ENCODE results near the gene DMXL2. TPM values are rescaled to one million over a fixed set of nuclear protein-coding genes. Genes with fewer than 3 reads are reported as not detected.

Gene DMXL2
- total RNA-seq, 1 experiment from 2014 or later, result 37.3 TPM

DNA sequence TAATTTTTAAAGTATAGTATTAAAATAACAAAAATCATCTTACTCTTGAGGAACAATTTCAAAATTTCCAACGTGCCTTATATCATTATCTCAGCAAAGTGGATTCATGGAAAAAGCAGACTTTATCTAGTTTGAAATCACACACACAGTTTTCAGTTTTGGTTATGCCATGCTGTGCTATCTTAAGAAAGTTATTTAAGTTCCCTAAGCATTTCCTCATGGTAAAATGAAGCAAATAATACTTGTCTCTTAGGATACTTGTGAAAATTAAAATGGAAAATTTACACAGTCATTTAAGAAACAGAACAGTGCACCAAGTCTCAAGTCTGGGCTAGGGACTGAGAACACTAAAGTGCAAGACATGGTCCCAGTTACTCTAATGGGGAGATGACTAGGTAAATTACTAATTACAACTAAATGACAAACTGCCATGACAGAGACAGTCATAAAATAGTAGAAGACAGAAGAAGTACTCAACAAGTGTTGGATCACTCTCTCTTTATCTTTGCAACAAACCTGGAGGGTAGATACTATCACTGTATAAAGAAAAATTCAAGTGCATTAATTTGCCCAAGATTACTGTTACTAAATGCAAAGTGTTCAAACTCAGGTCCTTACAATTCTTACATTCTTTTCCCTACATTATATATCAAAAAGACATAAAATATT, 44.8 kb downstream of the DMXL2 start:
- H3K27ac ChIP-seq (ENCODE audit: low read length), result no peak overlapping the region
- ATAC-seq, result no peak
- no peak for DNase-seq (ENCODE audit: low read depth, low spot score)
- intact Hi-C loops (cut with micrococcal nuclease; ENCODE audit: unreplicated experiment), result no loop called here
- H3K36me3 ChIP-seq (ENCODE audit: control insufficient read depth, insufficient read depth, low read length), result no peaks in the 10 kb centered on the region
- H3K4me3 ChIP-seq (ENCODE audit: low read depth in 2 of 2, low read length in 2 of 2), result no peak overlapping the region
- H3K9me3 ChIP-seq (ENCODE audit: control insufficient read depth, insufficient read depth, low read depth, low read length), result no peaks in the 10 kb centered on the region
- TF ChIP-seq, protein P1, sequence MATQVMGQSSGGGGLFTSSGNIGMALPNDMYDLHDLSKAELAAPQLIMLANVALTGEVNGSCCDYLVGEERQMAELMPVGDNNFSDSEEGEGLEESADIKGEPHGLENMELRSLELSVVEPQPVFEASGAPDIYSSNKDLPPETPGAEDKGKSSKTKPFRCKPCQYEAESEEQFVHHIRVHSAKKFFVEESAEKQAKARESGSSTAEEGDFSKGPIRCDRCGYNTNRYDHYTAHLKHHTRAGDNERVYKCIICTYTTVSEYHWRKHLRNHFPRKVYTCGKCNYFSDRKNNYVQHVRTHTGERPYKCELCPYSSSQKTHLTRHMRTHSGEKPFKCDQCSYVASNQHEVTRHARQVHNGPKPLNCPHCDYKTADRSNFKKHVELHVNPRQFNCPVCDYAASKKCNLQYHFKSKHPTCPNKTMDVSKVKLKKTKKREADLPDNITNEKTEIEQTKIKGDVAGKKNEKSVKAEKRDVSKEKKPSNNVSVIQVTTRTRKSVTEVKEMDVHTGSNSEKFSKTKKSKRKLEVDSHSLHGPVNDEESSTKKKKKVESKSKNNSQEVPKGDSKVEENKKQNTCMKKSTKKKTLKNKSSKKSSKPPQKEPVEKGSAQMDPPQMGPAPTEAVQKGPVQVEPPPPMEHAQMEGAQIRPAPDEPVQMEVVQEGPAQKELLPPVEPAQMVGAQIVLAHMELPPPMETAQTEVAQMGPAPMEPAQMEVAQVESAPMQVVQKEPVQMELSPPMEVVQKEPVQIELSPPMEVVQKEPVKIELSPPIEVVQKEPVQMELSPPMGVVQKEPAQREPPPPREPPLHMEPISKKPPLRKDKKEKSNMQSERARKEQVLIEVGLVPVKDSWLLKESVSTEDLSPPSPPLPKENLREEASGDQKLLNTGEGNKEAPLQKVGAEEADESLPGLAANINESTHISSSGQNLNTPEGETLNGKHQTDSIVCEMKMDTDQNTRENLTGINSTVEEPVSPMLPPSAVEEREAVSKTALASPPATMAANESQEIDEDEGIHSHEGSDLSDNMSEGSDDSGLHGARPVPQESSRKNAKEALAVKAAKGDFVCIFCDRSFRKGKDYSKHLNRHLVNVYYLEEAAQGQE (IDR thresholded peaks at IDR 0.05; ENCODE audit: insufficient read depth in 1 of 2, low read depth in 2 of 2, low read length in 1 of 2), result no peak
- TF ChIP-seq SIN3A (IDR thresholded peaks at IDR 0.05; ENCODE audit: borderline replicate concordance, insufficient read depth, low read depth, low read length), result no peak
- no peak for TF ChIP-seq TCF7L2 (IDR thresholded peaks at IDR 0.05; ENCODE audit: low read depth, low read length)
- TF ChIP-seq CTCF (IDR thresholded peaks at IDR 0.05), result no peak
- TF ChIP-seq POLR2AphosphoS5 (IDR thresholded peaks at IDR 0.05; ENCODE audit: low read depth, low read length), result no peak
- ChIA-PET POLR2A (no interaction called here), CTCF (no interaction called here)
- H3K27me3 ChIP-seq (ENCODE audit: control insufficient read depth, insufficient read depth, low read length), result no peaks in the 10 kb centered on the region
- in situ Hi-C loops (cut with HindIII; ENCODE audit: low pct_unique_long_range_greater_than_20kb, low sequenced_read_pairs), result no loop called here
- H3K4me1 ChIP-seq (ENCODE audit: control insufficient read depth, insufficient read depth, low read length), result 0 out of 2 replicates have a peak, but pooled peaks cover 5% of the 10 kb centered on the region
- no TSS peak for BruUV-seq (replicated peaks)

GRCh38 chr15:51576911-51577500, 45.6 kb downstream of the DMXL2 start:
- H3K4me1 ChIP-seq (ENCODE audit: control insufficient read depth, insufficient read depth, low read length), result 0 out of 2 replicates have a peak, but pooled peaks cover 5% of the 10 kb centered on the region
- H3K4me3 ChIP-seq (ENCODE audit: low read depth in 2 of 2, low read length in 2 of 2), result no peak overlapping the region
- CTCF ChIA-PET, result no interaction called here
- no peaks in the 10 kb centered on the region for H3K27me3 ChIP-seq (ENCODE audit: control insufficient read depth, insufficient read depth, low read length)
- BruUV-seq (replicated peaks), result no TSS peak
- DNase-seq (ENCODE audit: low read depth, low spot score), result no peak
- intact Hi-C loops (cut with micrococcal nuclease; ENCODE audit: unreplicated experiment), result no loop called here
- H3K27ac ChIP-seq (ENCODE audit: low read length), result no peak overlapping the region
- ATAC-seq, result no peak
- in situ Hi-C loops (cut with HindIII; ENCODE audit: low pct_unique_long_range_greater_than_20kb, low sequenced_read_pairs), result no loop called here
- POLR2A ChIA-PET, result no interaction called here
- TF ChIP-seq, protein P1 (IDR thresholded peaks at IDR 0.05; ENCODE audit: insufficient read depth in 1 of 2, low read depth in 2 of 2, low read length in 1 of 2), result no peak
- TF ChIP-seq TCF7L2 (IDR thresholded peaks at IDR 0.05; ENCODE audit: low read depth, low read length) (no peak), POLR2AphosphoS5 (IDR thresholded peaks at IDR 0.05; ENCODE audit: low read depth, low read length) (no peak), SIN3A (IDR thresholded peaks at IDR 0.05; ENCODE audit: borderline replicate concordance, insufficient read depth, low read depth, low read length) (no peak), CTCF (IDR thresholded peaks at IDR 0.05) (no peak)
- H3K9me3 ChIP-seq (ENCODE audit: control insufficient read depth, insufficient read depth, low read depth, low read length), result no peaks in the 10 kb centered on the region
- no peaks in the 10 kb centered on the region for H3K36me3 ChIP-seq (ENCODE audit: control insufficient read depth, insufficient read depth, low read length)

Measured in Panc1 (cell line).